Brain microvascular endothelial cell (primary cell): ENCODE data around the gene TESK2.

Experiments
- DNase-seq: peaks from one replicate; pipeline ENCODE4 v3.0.0-alpha.2; 2020
- H3K27ac ChIP-seq: fragments of 250-450 bp; sonication (Bioruptor Pico); 2 replicates; pipeline ENCODE4 v1.5.1; 2020; ENCODE audit warnings: mild to moderate bottlenecking, moderate library complexity
- H3K27me3 ChIP-seq: fragments of 250-450 bp; sonication (Bioruptor Pico); replicated peaks from 2 replicates; pipeline ENCODE4 v1.5.1; 2020; ENCODE audit warnings: mild to moderate bottlenecking
- H3K36me3 ChIP-seq: fragments of 250-450 bp; sonication (Bioruptor Pico); replicated peaks from 2 replicates; pipeline ENCODE4 v1.5.1; 2020; ENCODE audit warnings: mild to moderate bottlenecking
- H3K4me3 ChIP-seq: 2 replicates; pipeline ENCODE4 v1.5.1; 2011; ENCODE audit warnings: low read depth, mild to moderate bottlenecking, control low read depth, low read length, moderate library complexity
- CTCF ChIP-seq: IDR thresholded peaks from 2 replicates; pipeline ENCODE4 v1.5.1; 2011; ENCODE audit warnings: low read depth, mild to moderate bottlenecking, moderate library complexity, low read length, control low read depth, inconsistent platforms; ENCODE audit errors: missing control alignments
- in situ Hi-C: cut with HindIII; loops from 2 replicates; pipeline ENCODE4 v1.10.0; 2017; ENCODE audit warnings: low sequenced_read_pairs, low pct_ligation_motif_present

The TESK2 gene

DNA sequence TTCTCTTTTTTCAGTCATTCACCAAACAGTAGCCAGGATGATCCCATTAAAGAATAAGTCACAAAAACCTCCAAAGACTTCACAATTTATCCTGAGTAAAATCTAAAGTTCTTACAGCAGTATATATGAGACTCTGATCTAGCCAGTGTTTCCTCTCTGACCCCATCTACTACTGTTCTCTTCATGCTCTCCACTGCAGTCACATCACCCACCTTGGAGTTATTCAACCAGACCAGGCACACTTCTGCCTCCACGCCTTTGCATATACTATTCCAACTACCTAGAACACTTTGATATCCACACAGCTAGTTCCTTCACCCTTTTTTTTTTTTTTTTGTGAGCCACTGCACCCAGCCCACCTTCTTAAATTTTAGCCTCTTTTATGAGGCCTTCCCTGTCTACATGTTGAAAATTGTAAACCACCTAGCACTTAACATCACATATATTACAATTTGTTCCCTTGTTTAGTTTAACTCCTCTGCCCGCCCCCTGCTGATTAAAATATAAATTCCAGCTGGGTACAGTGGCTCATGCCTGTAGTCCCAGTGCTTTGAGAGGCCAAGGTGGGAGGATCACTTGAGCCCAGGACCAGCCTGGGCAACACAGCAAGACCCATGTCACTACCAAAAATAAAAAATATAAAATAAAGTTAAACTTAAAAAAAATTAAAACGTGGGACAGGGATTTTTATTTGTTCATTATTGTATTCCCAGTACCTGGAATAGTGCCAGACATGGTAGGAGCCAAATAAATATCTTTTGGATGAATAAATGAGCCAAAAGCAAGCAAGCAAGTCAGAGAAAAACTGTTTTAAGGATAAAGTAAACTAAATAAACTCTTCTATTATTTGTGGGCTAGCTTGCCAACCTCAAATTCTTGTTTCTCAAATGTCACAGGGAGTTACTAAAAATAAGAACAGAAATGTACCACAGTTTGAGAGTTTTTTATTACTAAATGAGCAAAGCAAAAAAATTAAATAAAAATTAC, 115.6 kb downstream of the TESK2 start:
- DNase-seq: no peak
- no peak for TF ChIP-seq CTCF
- in situ Hi-C loops: no loop called here
- no peak overlapping the region for H3K27ac ChIP-seq
- no peak overlapping the region for H3K4me3 ChIP-seq
- no peaks in the 10 kb centered on the region for H3K27me3 ChIP-seq
- H3K36me3 ChIP-seq: no peaks in the 10 kb centered on the region

GRCh38 chr1:45373573-45373972, 117.4 kb downstream of the TESK2 start:
- DNase-seq: no peak
- no peaks in the 10 kb centered on the region for H3K36me3 ChIP-seq
- H3K4me3 ChIP-seq: no peak overlapping the region
- no peaks in the 10 kb centered on the region for H3K27me3 ChIP-seq
- no peak overlapping the region for H3K27ac ChIP-seq
- TF ChIP-seq CTCF: no peak
- in situ Hi-C loops: no loop called here

DNA sequence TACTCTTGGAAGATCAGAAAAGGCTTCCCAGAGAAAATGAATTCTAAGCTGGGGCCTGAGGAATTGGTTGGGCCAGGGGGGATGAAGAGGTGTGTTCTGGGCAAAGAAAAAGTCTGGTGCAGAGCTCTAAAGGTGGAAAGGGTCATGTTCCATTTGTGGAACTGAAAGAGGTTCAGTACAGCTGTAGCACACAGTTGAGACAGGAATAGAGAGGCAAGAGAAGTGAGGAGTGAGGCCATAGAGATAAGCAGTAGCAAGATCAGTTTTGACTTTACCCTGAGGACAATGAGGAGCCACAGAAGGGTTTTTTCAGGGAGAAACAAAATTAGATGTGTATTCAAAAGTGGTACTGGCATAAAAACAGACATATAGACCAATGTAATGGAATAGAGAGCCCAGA, 120.4 kb downstream of the TESK2 start:
- TF ChIP-seq CTCF: no peak
- no peak overlapping the region for H3K4me3 ChIP-seq
- in situ Hi-C loops: no loop called here
- H3K27ac ChIP-seq: no peak overlapping the region
- DNase-seq: no peak
- no peaks in the 10 kb centered on the region for H3K27me3 ChIP-seq
- H3K36me3 ChIP-seq: no peaks in the 10 kb centered on the region

- no peak for DNase-seq
- Histone ChIP-seq H3K27ac (no peak overlapping the region), H3K4me3 (no peak overlapping the region), H3K27me3 (no peaks in the 10 kb centered on the region), H3K36me3 (no peaks in the 10 kb centered on the region)
- in situ Hi-C loops: no loop called here
- TF ChIP-seq CTCF: no peak
Observed at GRCh38 chr1:45365051-45365450, 125.9 kb downstream of the TESK2 start.

DNA sequence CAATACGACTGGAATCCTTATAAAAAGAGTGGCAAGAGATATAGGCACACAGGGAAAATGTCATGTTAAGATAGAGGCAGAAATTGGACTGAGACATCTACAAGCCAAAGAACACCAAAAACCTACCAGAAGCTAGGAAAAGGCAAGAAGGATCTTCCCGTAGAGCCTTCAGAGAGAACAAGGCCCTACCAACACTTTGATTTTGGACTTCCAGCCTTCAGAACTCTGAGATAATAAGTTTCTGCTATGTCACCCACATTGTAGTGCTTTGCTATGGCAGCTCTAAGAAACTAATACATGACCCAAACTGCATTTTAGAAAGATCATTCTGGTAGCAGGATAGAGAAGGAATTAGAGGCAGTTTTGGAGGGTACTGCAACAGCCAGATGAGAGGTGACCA, 126.7 kb downstream of the TESK2 start:
- DNase-seq: no peak
- no peak for TF ChIP-seq CTCF
- no peak overlapping the region for H3K27ac ChIP-seq
- no peaks in the 10 kb centered on the region for H3K27me3 ChIP-seq
- no peak overlapping the region for H3K4me3 ChIP-seq
- in situ Hi-C loops: no loop called here
- H3K36me3 ChIP-seq: no peaks in the 10 kb centered on the region
